ENCODE measurements around the gene FGR. TPM values are rescaled to one million over a fixed set of nuclear protein-coding genes. Genes with fewer than 3 reads are reported as not detected.

The FGR gene
- polyA plus RNA-seq, 1 of the 3 experiments (the other 2 are of a cell fraction): not detected

- POLR2A ChIA-PET: interaction anchor here (0.6 kb wide), 1 partner anchor 164 kb away, joined by 3 read pairs; no protein-coding TSS in a partner anchor
- CTCF ChIA-PET: interaction anchor here (0.9 to 4.1 kb wide), 5 partner anchors 10 to 218 kb away, joined by 3 to 18 read pairs (median 4); partner anchors contain the start of gene MAP3K6
- Histone ChIP-seq H4K20me1 (ENCODE audit: insufficient read depth) (peaks cover 75% of the 10 kb centered on the region), H3K36me3 (replicated peaks in 1 of 2; ENCODE audit: control insufficient read depth in 1 of 2, insufficient read depth in 2 of 2, low read length in 1 of 2) (peaks cover 0 to 2% of the 10 kb centered on the region in 2 experiments), H3K79me2 (ENCODE audit: insufficient read depth) (peaks cover 76% of the 10 kb centered on the region), H3K9ac (no peak overlapping the region), H3K9me2 (no peaks in the 10 kb centered on the region), H3F3A (replicated peaks; ENCODE audit: insufficient read depth) (no peaks in the 10 kb centered on the region), H3K4me2 (no peak overlapping the region), H3K4me1 (ENCODE audit: control insufficient read depth in 1 of 2, insufficient read depth in 2 of 2, low read depth in 1 of 2, low read length in 1 of 2) (peaks cover 12 to 17% of the 10 kb centered on the region in 2 experiments), H3K27ac (ENCODE audit: low read depth in 2 of 2, low read length in 1 of 2) (no peak overlapping the region), H2AFZ (ENCODE audit: low read depth) (no peak overlapping the region), H3K27me3 (ENCODE audit: insufficient read depth) (no peaks in the 10 kb centered on the region), H3K4me3 (ENCODE audit: low read depth in 2 of 2, low read length in 1 of 2) (no peak overlapping the region), H3K9me3 (no peaks in the 10 kb centered on the region)
- WGBS (ENCODE audit: low lambda C conversion rate): 95% methylated on average over 2 of the region's 3 CpGs
- no peak for DNase-seq
- TF ChIP-seq SMC3 (IDR thresholded peaks at IDR 0.05; ENCODE audit: low read depth, low read length): no peak
- no peak for TF ChIP-seq FOXJ3 (CRISPR knock-in tag; IDR thresholded peaks at IDR 0.05)
- no peak for TF ChIP-seq MXI1 (IDR thresholded peaks at IDR 0.05; ENCODE audit: low read depth, low read length)
- TF ChIP-seq ZBTB33 (IDR thresholded peaks at IDR 0.05; ENCODE audit: borderline replicate concordance, low read depth): no peak
- no peak for TF ChIP-seq REST (IDR thresholded peaks at IDR 0.05; ENCODE audit: low read depth, low read length)
These were observed 50.5 kb downstream of the FGR start for GRCh38 chr1:27584453-27584852.

- no peaks in the 10 kb centered on the region for H3F3A ChIP-seq (replicated peaks; ENCODE audit: insufficient read depth)
- 60% methylated on average over 3 of the region's 3 CpGs for WGBS (ENCODE audit: low lambda C conversion rate)
- H2AFZ ChIP-seq (ENCODE audit: low read depth): no peak overlapping the region
- H4K20me1 ChIP-seq (ENCODE audit: insufficient read depth): peaks cover 75% of the 10 kb centered on the region
- CTCF ChIA-PET: interaction anchor here (0.9 to 4.1 kb wide), 8 partner anchors 9 to 217 kb away, joined by 3 to 18 read pairs (median 4); partner anchors contain the start of gene MAP3K6
- H3K36me3 ChIP-seq (replicated peaks in 1 of 2; ENCODE audit: control insufficient read depth in 1 of 2, insufficient read depth in 2 of 2, low read length in 1 of 2): peaks cover 0 to 2% of the 10 kb centered on the region in 2 experiments
- no peaks in the 10 kb centered on the region for H3K9me2 ChIP-seq
- DNase-seq: no peak
- peaks cover 2 to 7% of the 10 kb centered on the region in 2 experiments; a peak in 1 of 4 replicates for H3K4me1 ChIP-seq (ENCODE audit: control insufficient read depth in 1 of 2, insufficient read depth in 2 of 2, low read depth in 1 of 2, low read length in 1 of 2)
- no peaks in the 10 kb centered on the region for H3K27me3 ChIP-seq (ENCODE audit: insufficient read depth)
- POLR2A ChIA-PET: interaction anchor here (0.7 kb wide), 1 partner anchor 10 kb away, joined by 3 read pairs; no protein-coding TSS in a partner anchor
- H3K4me3 ChIP-seq (ENCODE audit: low read depth in 2 of 2, low read length in 1 of 2): no peak overlapping the region
- no peak overlapping the region for H3K9ac ChIP-seq
- H3K9me3 ChIP-seq: no peaks in the 10 kb centered on the region
- no peak overlapping the region for H3K4me2 ChIP-seq
- no peak overlapping the region for H3K27ac ChIP-seq (ENCODE audit: low read depth in 2 of 2, low read length in 1 of 2)
- peaks cover 76% of the 10 kb centered on the region for H3K79me2 ChIP-seq (ENCODE audit: insufficient read depth)
- TF ChIP-seq SIN3A (IDR thresholded peaks at IDR 0.05; ENCODE audit: borderline replicate concordance, low read depth, low read length) (no peak), ELF1 (IDR thresholded peaks at IDR 0.05) (no peak), REST (IDR thresholded peaks at IDR 0.05; ENCODE audit: low read depth, low read length) (no peak), FOXJ3 (CRISPR knock-in tag; IDR thresholded peaks at IDR 0.05) (no peak), NFIC (IDR thresholded peaks at IDR 0.05; ENCODE audit: borderline replicate concordance) (no peak), MAX (IDR thresholded peaks at IDR 0.05; ENCODE audit: low read depth) (no peak), IRF3 (IDR thresholded peaks at IDR 0.05; ENCODE audit: low read depth, low read length) (no peak), CTCF (IDR thresholded peaks at IDR 0.05) (no peak)
These were observed 51.5 kb downstream of the FGR start for GRCh38 chr1:27583479-27583878.
